Measurements from ENCODE around the gene ERP27.

DNA sequence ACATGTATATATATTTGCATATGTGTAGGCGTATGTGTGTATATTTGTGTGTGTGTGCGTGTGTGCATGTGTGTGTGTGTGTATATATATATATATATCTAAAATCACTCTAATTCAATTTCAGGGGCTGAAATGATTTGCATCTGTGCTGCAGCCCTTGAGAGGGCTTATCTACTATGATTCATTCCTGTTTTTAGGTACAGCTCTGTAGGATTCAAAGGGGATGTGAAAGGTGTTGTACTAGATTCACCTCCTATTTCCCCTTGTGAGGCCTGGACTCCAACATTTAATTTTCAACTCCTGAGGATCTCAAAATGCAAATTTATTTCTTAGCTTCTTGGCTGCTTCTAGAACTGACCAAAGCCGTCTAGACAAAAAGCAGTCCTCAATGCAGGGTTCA, 11.1 kb downstream of the ERP27 start:
- TF ChIP-seq, protein P1, sequence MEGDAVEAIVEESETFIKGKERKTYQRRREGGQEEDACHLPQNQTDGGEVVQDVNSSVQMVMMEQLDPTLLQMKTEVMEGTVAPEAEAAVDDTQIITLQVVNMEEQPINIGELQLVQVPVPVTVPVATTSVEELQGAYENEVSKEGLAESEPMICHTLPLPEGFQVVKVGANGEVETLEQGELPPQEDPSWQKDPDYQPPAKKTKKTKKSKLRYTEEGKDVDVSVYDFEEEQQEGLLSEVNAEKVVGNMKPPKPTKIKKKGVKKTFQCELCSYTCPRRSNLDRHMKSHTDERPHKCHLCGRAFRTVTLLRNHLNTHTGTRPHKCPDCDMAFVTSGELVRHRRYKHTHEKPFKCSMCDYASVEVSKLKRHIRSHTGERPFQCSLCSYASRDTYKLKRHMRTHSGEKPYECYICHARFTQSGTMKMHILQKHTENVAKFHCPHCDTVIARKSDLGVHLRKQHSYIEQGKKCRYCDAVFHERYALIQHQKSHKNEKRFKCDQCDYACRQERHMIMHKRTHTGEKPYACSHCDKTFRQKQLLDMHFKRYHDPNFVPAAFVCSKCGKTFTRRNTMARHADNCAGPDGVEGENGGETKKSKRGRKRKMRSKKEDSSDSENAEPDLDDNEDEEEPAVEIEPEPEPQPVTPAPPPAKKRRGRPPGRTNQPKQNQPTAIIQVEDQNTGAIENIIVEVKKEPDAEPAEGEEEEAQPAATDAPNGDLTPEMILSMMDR (IDR thresholded peaks at IDR 0.05; ENCODE audit: extremely low read depth in 1 of 2, insufficient read depth in 1 of 2, low read depth in 1 of 2, low read length in 2 of 2), result no peak
- TF ChIP-seq POLR2A (IDR thresholded peaks at IDR 0.05; ENCODE audit: low read depth, low read length) (no peak), POLR2AphosphoS5 (IDR thresholded peaks at IDR 0.05; ENCODE audit: insufficient read depth, low read depth, low read length) (no peak), EZH2 (IDR thresholded peaks at IDR 0.05; ENCODE audit: borderline replicate concordance, low read depth, low read length, severe bottlenecking) (no peak), MYC (IDR thresholded peaks at IDR 0.05; ENCODE audit: low read depth, low read length) (no peak), JUN (IDR thresholded peaks at IDR 0.05; ENCODE audit: borderline replicate concordance, insufficient read depth, insufficient read length, low read depth) (no peak), GATA2 (IDR thresholded peaks at IDR 0.05; ENCODE audit: insufficient read depth, insufficient read length, low read depth, low read length) (no peak), FOS (IDR thresholded peaks at IDR 0.05; ENCODE audit: borderline replicate concordance, insufficient read depth, low read length) (no peak)
- TF ChIP-seq, protein P2, sequence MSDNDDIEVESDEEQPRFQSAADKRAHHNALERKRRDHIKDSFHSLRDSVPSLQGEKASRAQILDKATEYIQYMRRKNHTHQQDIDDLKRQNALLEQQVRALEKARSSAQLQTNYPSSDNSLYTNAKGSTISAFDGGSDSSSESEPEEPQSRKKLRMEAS (IDR thresholded peaks at IDR 0.05; ENCODE audit: insufficient read depth, insufficient read length), result no peak
